SK-N-SH (cell line): Measurements from ENCODE around the gene DICER1. TPM values are rescaled to one million over a fixed set of nuclear protein-coding genes. Genes with fewer than 3 reads are reported as not detected.

Source experiments
- CTCF ChIA-PET: fragments of 300-600, 350-600 bp; formaldehyde crosslinking; extraction: SDS; loops from one replicate; lab custom pipeline; 2021; lab: Yijun Ruan, JAX
- POLR2A ChIA-PET: fragments of 350-600 bp; sonication (Branson Sonifier 250); formaldehyde crosslinking; extraction: SDS; loops from one replicate; lab custom pipeline; 2020; ENCODE audit warnings: antibody characterized with exemption, inconsistent platforms; lab: Yijun Ruan, JAX
- DNase-seq: peaks from one replicate; pipeline ENCODE4 v3.0.0; 2012
- H2AFZ ChIP-seq: fragments of 200-600 bp; sonication (generic); 2 replicates; pipeline ENCODE4 v1.8.1; 2016; ENCODE audit warnings: antibody characterized with exemption, mild to moderate bottlenecking, low read depth
- H3F3A ChIP-seq: fragments of 200-600 bp; sonication (generic); replicated peaks from 2 replicates; pipeline ENCODE3; 2016; ENCODE audit warnings: antibody characterized with exemption, mild to moderate bottlenecking; ENCODE audit not compliant: insufficient read depth
- H3K27ac ChIP-seq, 2 experiments: fragments of 200-500 bp in 1 of 2; fragments of 200-600 bp in 1 of 2; sonication (Bioruptor generic) in 1 of 2; sonication (generic), shearing (Covaris generic) in 1 of 2; 2 replicates each; pipeline versions ENCODE4 v1.5.1 to v1.6.1; 2014 to 2016; ENCODE audit warnings: low read depth in 2 of 2, inconsistent platforms in 1 of 2, low read length in 1 of 2, mild to moderate bottlenecking in 1 of 2, mixed read lengths in 1 of 2
- H3K27me3 ChIP-seq: fragments of 200-600 bp; sonication (generic), shearing (Covaris generic); 2 replicates; pipeline ENCODE4 v1.6.1; 2016; ENCODE audit warnings: mixed run types; ENCODE audit not compliant: insufficient read depth
- H3K36me3 ChIP-seq, 2 experiments: fragments of 200-500 bp in 1 of 2; fragments of 200-600 bp in 1 of 2; sonication (Bioruptor generic) in 1 of 2; sonication (generic) in 1 of 2; replicated peaks in 1 of 2; 2 replicates each; pipeline versions ENCODE3 to v1.5.1; 2014 to 2016; ENCODE audit warnings: low read length in 1 of 2, mild to moderate bottlenecking in 1 of 2; ENCODE audit not compliant: insufficient read depth in 2 of 2, control insufficient read depth in 1 of 2
- H3K4me1 ChIP-seq, 2 experiments: fragments of 200-500 bp in 1 of 2; fragments of 200-600 bp in 1 of 2; sonication (Bioruptor generic) in 1 of 2; sonication (generic), shearing (Covaris generic) in 1 of 2; 2 replicates each; pipeline versions ENCODE4 v1.5.1 to v1.6.1; 2014 to 2016; ENCODE audit warnings: low read depth in 1 of 2, low read length in 1 of 2, mixed run types in 1 of 2; ENCODE audit not compliant: insufficient read depth in 2 of 2, control insufficient read depth in 1 of 2
- H3K4me2 ChIP-seq: fragments of 200-600 bp; sonication (generic), shearing (Covaris generic); 2 replicates; pipeline ENCODE4 v1.6.1; 2017; ENCODE audit warnings: mixed run types
- H3K4me3 ChIP-seq, 2 experiments: fragments of 200-500 bp in 1 of 2; fragments of 200-600 bp in 1 of 2; sonication (Bioruptor generic) in 1 of 2; sonication (generic), shearing (Covaris generic) in 1 of 2; 2 replicates each; pipeline versions ENCODE4 v1.5.1 to v1.8.1; 2014 to 2016; ENCODE audit warnings: low read depth in 2 of 2, inconsistent platforms in 1 of 2, low read length in 1 of 2, mild to moderate bottlenecking in 1 of 2, mixed read lengths in 1 of 2, moderate library complexity in 1 of 2
- H3K79me2 ChIP-seq: fragments of 200-600 bp; sonication (generic); 2 replicates; pipeline ENCODE4 v1.8.1; 2017; ENCODE audit warnings: mild to moderate bottlenecking; ENCODE audit not compliant: insufficient read depth
- H3K9ac ChIP-seq: fragments of 200-600 bp; sonication (generic); 2 replicates; pipeline ENCODE4 v1.6.1; 2017; ENCODE audit warnings: mixed run types
- H3K9me2 ChIP-seq: fragments of 200-600 bp; sonication (generic); 2 replicates; pipeline ENCODE4 v1.6.1; 2017; ENCODE audit warnings: mixed run types
- H3K9me3 ChIP-seq: fragments of 200-600 bp; sonication (generic); 2 replicates; pipeline ENCODE4 v1.6.1; 2017; ENCODE audit warnings: mixed run types, mild to moderate bottlenecking, moderate library complexity
- H4K20me1 ChIP-seq: fragments of 200-600 bp; sonication (generic); 2 replicates; pipeline ENCODE4 v1.6.1; 2017; ENCODE audit warnings: mild to moderate bottlenecking, mixed run types; ENCODE audit not compliant: insufficient read depth
- CHD2 ChIP-seq: fragments of 150-350 bp; IDR thresholded peaks from 2 replicates; pipeline ENCODE4 v1.6.1; 2018; ENCODE audit warnings: low read length; ENCODE audit not compliant: partially characterized antibody
- ELF1 ChIP-seq: IDR thresholded peaks from 2 replicates; pipeline ENCODE4 v1.4.0; 2012
- FOSL2 ChIP-seq: IDR thresholded peaks from 2 replicates; pipeline ENCODE4 v1.4.0; 2012; ENCODE audit warnings: low read depth, mild to moderate bottlenecking, moderate library complexity, borderline replicate concordance
- FOXJ3 ChIP-seq: sonication (generic); formaldehyde crosslinking; IDR thresholded peaks from 2 replicates; pipeline ENCODE4 v1.5.1; 2020; ENCODE audit warnings: mild to moderate bottlenecking, missing genetic modification reagents
- FOXM1 ChIP-seq: IDR thresholded peaks from 2 replicates; pipeline ENCODE4 v1.4.0; 2012; ENCODE audit warnings: low read depth, mild to moderate bottlenecking
- JUND ChIP-seq: IDR thresholded peaks from 2 replicates; pipeline ENCODE4 v1.4.0; 2012
- NFIC ChIP-seq: IDR thresholded peaks from 2 replicates; pipeline ENCODE4 v1.4.0; 2012; ENCODE audit warnings: borderline replicate concordance
- RAD21 ChIP-seq: IDR thresholded peaks from 2 replicates; pipeline ENCODE4 v1.6.1; 2012; ENCODE audit warnings: mild to moderate bottlenecking, low read length
- RCOR1 ChIP-seq: fragments of 150-350 bp; IDR thresholded peaks from 2 replicates; pipeline ENCODE4 v1.6.1; 2017; ENCODE audit warnings: antibody characterized with exemption, low read length
- TAF1 ChIP-seq: IDR thresholded peaks from 2 replicates; pipeline ENCODE4 v1.6.1; 2012; ENCODE audit warnings: low read depth, mild to moderate bottlenecking, low read length, moderate library complexity, borderline replicate concordance
- TCF12 ChIP-seq: IDR thresholded peaks from 2 replicates; pipeline ENCODE4 v1.4.0; 2012
- TEAD4 ChIP-seq: IDR thresholded peaks from 2 replicates; pipeline ENCODE4 v1.4.0; 2012; ENCODE audit warnings: mild to moderate bottlenecking, borderline replicate concordance; ENCODE audit not compliant: insufficient read depth
- WGBS: methylation state at CpG from one replicate; pipeline ENCODE4 v1.1.6; 2017; ENCODE audit warnings: low lambda C conversion rate; 5-methylcytosine and 5-hydroxymethylcytosine counted together
- polyA plus RNA-seq, 3 experiments: library from polyadenylated mRNA; depleted of rRNA; stranded (reverse); fragments of >200 nt; gene quantifications; 2 replicates each; pipeline ENCODE4 v1.2.3, GENCODE V29; 2012
- TF ChIP-seq, protein P1 (sequence below): fragments of 200-600 bp; sonication (generic); IDR thresholded peaks from 2 replicates; pipeline ENCODE4 v1.6.1; 2017; ENCODE audit warnings: antibody characterized with exemption, mild to moderate bottlenecking, moderate library complexity
- TF ChIP-seq, protein P2 (sequence below): IDR thresholded peaks from 2 replicates; pipeline ENCODE4 v1.6.1; 2012; ENCODE audit warnings: mild to moderate bottlenecking, low read depth, low read length, moderate library complexity
- TF ChIP-seq, protein P3 (sequence below): fragments of 150-350 bp; IDR thresholded peaks from 2 replicates; pipeline ENCODE4 v1.6.1; 2017; ENCODE audit warnings: antibody characterized with exemption, low read length, low read depth, borderline replicate concordance

The DICER1 gene
- polyA plus RNA-seq, 1 of the 3 experiments (the other 2 are of a cell fraction): 4.7 TPM

DNA sequence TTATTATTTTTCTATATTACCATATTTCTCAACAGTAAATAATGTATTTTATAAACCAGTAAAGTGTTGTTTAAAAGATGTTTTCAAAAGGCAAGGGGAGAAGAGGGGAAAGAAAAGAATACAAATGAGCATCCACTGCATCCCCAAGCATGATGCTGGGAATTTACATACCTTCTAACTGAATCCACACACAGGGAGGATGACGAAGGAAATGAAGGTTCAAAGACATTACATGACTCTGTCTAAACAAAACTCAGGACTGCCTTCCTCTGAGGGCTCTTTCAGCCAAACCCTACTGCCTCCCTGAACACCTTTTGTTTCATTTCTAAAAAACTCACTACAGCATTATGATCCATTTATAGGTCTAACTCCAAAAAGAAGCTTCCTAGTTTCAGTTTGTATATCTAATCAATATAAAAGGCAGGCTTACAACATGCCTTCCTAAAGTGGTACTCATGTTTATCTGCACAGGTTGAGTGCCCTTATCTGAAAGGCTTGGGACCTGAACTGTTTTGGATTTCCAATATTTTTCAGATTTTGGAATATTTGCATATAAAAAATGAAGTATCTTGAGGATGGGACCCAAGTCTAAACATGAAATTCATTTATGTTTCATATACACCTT lies 30.3 kb downstream of the DICER1 start:
- Histone ChIP-seq H3K9ac (no peak overlapping the region), H3K27ac (no peak overlapping the region), H3K4me3 (no peak overlapping the region), H3K27me3 (no peaks in the 10 kb centered on the region), H3K4me2 (no peak overlapping the region), H2AFZ (no peak overlapping the region), H3K9me3 (no peaks in the 10 kb centered on the region), H3K9me2 (no peaks in the 10 kb centered on the region), H4K20me1 (no peaks in the 10 kb centered on the region), H3K79me2 (peaks cover 18% of the 10 kb centered on the region; the same call in 1 of the 2 replicates), H3F3A (peaks cover 3% of the 10 kb centered on the region), H3K4me1 (peaks cover 0 to 7% of the 10 kb centered on the region in 2 experiments; a peak in 1 of 4 replicates), H3K36me3 (peaks cover 50 to 56% of the 10 kb centered on the region in 2 experiments)
- no peak for DNase-seq
- WGBS: 90% methylated on average over 1 of the region's 1 CpG
- no peak for TF ChIP-seq TEAD4
- TF ChIP-seq NFIC: no peak
- no peak for TF ChIP-seq FOXM1
- TF ChIP-seq RCOR1: no peak
- TF ChIP-seq CHD2: no peak
- TF ChIP-seq, protein P1, sequence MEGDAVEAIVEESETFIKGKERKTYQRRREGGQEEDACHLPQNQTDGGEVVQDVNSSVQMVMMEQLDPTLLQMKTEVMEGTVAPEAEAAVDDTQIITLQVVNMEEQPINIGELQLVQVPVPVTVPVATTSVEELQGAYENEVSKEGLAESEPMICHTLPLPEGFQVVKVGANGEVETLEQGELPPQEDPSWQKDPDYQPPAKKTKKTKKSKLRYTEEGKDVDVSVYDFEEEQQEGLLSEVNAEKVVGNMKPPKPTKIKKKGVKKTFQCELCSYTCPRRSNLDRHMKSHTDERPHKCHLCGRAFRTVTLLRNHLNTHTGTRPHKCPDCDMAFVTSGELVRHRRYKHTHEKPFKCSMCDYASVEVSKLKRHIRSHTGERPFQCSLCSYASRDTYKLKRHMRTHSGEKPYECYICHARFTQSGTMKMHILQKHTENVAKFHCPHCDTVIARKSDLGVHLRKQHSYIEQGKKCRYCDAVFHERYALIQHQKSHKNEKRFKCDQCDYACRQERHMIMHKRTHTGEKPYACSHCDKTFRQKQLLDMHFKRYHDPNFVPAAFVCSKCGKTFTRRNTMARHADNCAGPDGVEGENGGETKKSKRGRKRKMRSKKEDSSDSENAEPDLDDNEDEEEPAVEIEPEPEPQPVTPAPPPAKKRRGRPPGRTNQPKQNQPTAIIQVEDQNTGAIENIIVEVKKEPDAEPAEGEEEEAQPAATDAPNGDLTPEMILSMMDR: no peak
- TF ChIP-seq JUND: no peak
- no peak for TF ChIP-seq ELF1
- TF ChIP-seq, protein P2, sequence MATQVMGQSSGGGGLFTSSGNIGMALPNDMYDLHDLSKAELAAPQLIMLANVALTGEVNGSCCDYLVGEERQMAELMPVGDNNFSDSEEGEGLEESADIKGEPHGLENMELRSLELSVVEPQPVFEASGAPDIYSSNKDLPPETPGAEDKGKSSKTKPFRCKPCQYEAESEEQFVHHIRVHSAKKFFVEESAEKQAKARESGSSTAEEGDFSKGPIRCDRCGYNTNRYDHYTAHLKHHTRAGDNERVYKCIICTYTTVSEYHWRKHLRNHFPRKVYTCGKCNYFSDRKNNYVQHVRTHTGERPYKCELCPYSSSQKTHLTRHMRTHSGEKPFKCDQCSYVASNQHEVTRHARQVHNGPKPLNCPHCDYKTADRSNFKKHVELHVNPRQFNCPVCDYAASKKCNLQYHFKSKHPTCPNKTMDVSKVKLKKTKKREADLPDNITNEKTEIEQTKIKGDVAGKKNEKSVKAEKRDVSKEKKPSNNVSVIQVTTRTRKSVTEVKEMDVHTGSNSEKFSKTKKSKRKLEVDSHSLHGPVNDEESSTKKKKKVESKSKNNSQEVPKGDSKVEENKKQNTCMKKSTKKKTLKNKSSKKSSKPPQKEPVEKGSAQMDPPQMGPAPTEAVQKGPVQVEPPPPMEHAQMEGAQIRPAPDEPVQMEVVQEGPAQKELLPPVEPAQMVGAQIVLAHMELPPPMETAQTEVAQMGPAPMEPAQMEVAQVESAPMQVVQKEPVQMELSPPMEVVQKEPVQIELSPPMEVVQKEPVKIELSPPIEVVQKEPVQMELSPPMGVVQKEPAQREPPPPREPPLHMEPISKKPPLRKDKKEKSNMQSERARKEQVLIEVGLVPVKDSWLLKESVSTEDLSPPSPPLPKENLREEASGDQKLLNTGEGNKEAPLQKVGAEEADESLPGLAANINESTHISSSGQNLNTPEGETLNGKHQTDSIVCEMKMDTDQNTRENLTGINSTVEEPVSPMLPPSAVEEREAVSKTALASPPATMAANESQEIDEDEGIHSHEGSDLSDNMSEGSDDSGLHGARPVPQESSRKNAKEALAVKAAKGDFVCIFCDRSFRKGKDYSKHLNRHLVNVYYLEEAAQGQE: no peak
- no peak for TF ChIP-seq TAF1
- TF ChIP-seq RAD21: no peak
- no peak for TF ChIP-seq TCF12
- no peak for TF ChIP-seq FOXJ3 (CRISPR knock-in tag)
- TF ChIP-seq, protein P3, sequence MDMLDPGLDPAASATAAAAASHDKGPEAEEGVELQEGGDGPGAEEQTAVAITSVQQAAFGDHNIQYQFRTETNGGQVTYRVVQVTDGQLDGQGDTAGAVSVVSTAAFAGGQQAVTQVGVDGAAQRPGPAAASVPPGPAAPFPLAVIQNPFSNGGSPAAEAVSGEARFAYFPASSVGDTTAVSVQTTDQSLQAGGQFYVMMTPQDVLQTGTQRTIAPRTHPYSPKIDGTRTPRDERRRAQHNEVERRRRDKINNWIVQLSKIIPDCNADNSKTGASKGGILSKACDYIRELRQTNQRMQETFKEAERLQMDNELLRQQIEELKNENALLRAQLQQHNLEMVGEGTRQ: no peak
- TF ChIP-seq FOSL2: no peak
- POLR2A ChIA-PET: no interaction called here
- CTCF ChIA-PET: no interaction called here
